ENCODE data around the gene CLN6.

CLN6 gene

DNA sequence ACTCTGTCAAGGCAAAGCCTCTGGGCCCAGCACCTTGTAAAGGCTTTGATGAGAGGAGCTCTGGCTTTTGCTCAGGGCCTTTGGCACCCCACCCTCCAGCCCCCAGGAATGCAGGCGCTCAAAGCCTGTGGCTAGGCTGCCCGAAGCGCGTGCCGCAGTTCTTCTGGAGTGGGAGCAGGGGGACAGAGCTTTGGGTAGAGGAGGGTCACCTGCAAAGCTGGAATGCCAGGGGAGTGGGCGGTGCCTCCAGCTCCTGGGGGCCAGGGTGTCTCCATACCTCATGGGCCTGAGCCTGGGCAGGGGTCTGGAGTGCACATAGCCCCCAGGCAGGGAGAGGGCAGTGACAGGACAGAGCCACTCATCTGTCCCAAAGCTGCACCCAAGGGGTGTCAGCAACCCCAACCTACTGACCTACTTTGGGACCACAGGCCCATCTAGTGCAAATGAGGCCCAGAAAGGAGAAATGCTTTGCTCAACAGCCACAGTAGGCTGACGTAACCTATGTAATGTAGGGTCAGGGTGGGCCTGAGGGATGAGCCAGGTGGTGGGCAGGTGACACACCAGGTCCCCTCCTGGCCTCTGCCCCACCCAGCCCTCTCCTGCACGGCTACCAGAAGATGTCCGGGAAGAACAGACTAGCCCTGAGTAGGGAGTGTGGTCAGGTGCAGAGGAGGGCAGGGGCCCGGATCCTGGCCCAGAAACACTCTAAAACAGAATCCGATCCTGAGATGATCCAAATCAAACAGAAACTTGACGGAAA is 22.2 kb downstream of the CLN6 start:
- H3K4me1 ChIP-seq (ENCODE audit: control insufficient read depth in 1 of 2, insufficient read depth in 2 of 2, low read length in 2 of 2), result peaks cover 0 to 3% of the 10 kb centered on the region in 2 experiments
- H2AK5ac ChIP-seq (ENCODE audit: low read length), result no peak overlapping the region
- H3K4me2 ChIP-seq (ENCODE audit: low read length), result no peak overlapping the region
- no peak overlapping the region for H3K4me3 ChIP-seq (ENCODE audit: low read depth, low read length)
- H3K9ac ChIP-seq (ENCODE audit: low read length), result no peak overlapping the region
- no peak overlapping the region for H4K8ac ChIP-seq (ENCODE audit: low read depth, low read length)
- H3K23ac ChIP-seq (ENCODE audit: low read length), result no peak overlapping the region
- no peak overlapping the region for H4K91ac ChIP-seq (ENCODE audit: low read depth, low read length)
- H4K12ac ChIP-seq (ENCODE audit: low read depth, low read length), result no peak overlapping the region
- H3K27ac ChIP-seq (ENCODE audit: low read depth, low read length), result no peak overlapping the region
- H3K4ac ChIP-seq (ENCODE audit: low read depth, low read length), result no peak overlapping the region
- H3K79me1 ChIP-seq (ENCODE audit: low read length), result no peaks in the 10 kb centered on the region
- H2BK12ac ChIP-seq (ENCODE audit: low read length), result no peak overlapping the region
- H2AFZ ChIP-seq (ENCODE audit: insufficient read depth, low read length, poor library complexity), result no peak overlapping the region
- no peak overlapping the region for H2BK5ac ChIP-seq (ENCODE audit: low read depth, low read length, poor library complexity)
- H3K36me3 ChIP-seq (ENCODE audit: control insufficient read depth in 1 of 2, insufficient read depth in 2 of 2, low read length in 2 of 2), result peaks cover 12 to 16% of the 10 kb centered on the region in 2 experiments
- H3K27me3 ChIP-seq (ENCODE audit: insufficient read depth, low read length), result no peaks in the 10 kb centered on the region
- no peaks in the 10 kb centered on the region for H3K79me2 ChIP-seq (ENCODE audit: control insufficient read depth, insufficient read depth, low read length, poor library complexity)
- no CpG with 5 or more reads among the region's 12 CpGs for WGBS (ENCODE audit: extremely low coverage, insufficient coverage, insufficient read length)
- no peak overlapping the region for H3K14ac ChIP-seq (ENCODE audit: low read length)
- no peak overlapping the region for H2BK120ac ChIP-seq (ENCODE audit: insufficient read depth, low read length, poor library complexity)
- no peak overlapping the region for H3K18ac ChIP-seq (ENCODE audit: low read length)
- DNase-seq, result no peak
- no peaks in the 10 kb centered on the region for H3K9me3 ChIP-seq (ENCODE audit: insufficient read depth, low read depth, low read length)

DNA sequence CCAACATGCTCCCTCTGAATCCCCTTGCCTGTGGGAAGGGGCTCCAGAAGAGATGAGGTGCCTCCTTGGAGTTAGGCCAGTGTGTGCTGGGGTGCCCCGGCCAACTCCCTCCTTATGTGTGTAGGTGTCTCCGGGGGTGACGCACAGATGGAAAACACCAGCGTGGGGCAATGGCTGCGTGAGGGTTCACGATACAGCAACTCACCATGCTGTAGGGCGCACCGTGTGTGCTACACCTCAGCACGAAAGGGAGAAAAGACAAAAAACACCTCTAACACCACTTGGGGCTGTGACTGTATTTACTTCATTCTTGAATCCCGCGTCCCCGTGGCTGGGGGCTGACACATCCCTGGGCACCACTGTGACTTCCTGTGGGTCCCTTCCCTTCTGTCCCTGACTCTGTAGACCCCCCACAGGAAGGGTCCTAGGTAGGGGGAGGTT is 22.8 kb downstream of the CLN6 start:
- H3K36me3 ChIP-seq (ENCODE audit: control insufficient read depth in 1 of 2, insufficient read depth in 2 of 2, low read length in 2 of 2), result peaks cover 12 to 13% of the 10 kb centered on the region in 2 experiments
- no peak overlapping the region for H3K18ac ChIP-seq (ENCODE audit: low read length)
- no CpG with 5 or more reads among the region's 12 CpGs for WGBS (ENCODE audit: extremely low coverage, insufficient coverage, insufficient read length)
- no peak overlapping the region for H3K23ac ChIP-seq (ENCODE audit: low read length)
- H2AFZ ChIP-seq (ENCODE audit: insufficient read depth, low read length, poor library complexity), result no peak overlapping the region
- no peak overlapping the region for H3K4me2 ChIP-seq (ENCODE audit: low read length)
- no peak overlapping the region for H4K91ac ChIP-seq (ENCODE audit: low read depth, low read length)
- H3K4me1 ChIP-seq (ENCODE audit: control insufficient read depth in 1 of 2, insufficient read depth in 2 of 2, low read length in 2 of 2), result peaks cover 0 to 3% of the 10 kb centered on the region in 2 experiments
- no peak overlapping the region for H2BK12ac ChIP-seq (ENCODE audit: low read length)
- no peak overlapping the region for H3K14ac ChIP-seq (ENCODE audit: low read length)
- H3K4me3 ChIP-seq (ENCODE audit: low read depth, low read length), result no peak overlapping the region
- no peak overlapping the region for H3K9ac ChIP-seq (ENCODE audit: low read length)
- H3K79me2 ChIP-seq (ENCODE audit: control insufficient read depth, insufficient read depth, low read length, poor library complexity), result no peaks in the 10 kb centered on the region
- DNase-seq, result no peak
- no peaks in the 10 kb centered on the region for H3K79me1 ChIP-seq (ENCODE audit: low read length)
- no peak overlapping the region for H3K27ac ChIP-seq (ENCODE audit: low read depth, low read length)
- H4K8ac ChIP-seq (ENCODE audit: low read depth, low read length), result no peak overlapping the region
- H2BK120ac ChIP-seq (ENCODE audit: insufficient read depth, low read length, poor library complexity), result no peak overlapping the region
- no peaks in the 10 kb centered on the region for H3K27me3 ChIP-seq (ENCODE audit: insufficient read depth, low read length)
- no peak overlapping the region for H4K12ac ChIP-seq (ENCODE audit: low read depth, low read length)
- no peak overlapping the region for H2AK5ac ChIP-seq (ENCODE audit: low read length)
- H3K9me3 ChIP-seq (ENCODE audit: insufficient read depth, low read depth, low read length), result no peaks in the 10 kb centered on the region
- no peak overlapping the region for H2BK5ac ChIP-seq (ENCODE audit: low read depth, low read length, poor library complexity)
- no peak overlapping the region for H3K4ac ChIP-seq (ENCODE audit: low read depth, low read length)

DNA sequence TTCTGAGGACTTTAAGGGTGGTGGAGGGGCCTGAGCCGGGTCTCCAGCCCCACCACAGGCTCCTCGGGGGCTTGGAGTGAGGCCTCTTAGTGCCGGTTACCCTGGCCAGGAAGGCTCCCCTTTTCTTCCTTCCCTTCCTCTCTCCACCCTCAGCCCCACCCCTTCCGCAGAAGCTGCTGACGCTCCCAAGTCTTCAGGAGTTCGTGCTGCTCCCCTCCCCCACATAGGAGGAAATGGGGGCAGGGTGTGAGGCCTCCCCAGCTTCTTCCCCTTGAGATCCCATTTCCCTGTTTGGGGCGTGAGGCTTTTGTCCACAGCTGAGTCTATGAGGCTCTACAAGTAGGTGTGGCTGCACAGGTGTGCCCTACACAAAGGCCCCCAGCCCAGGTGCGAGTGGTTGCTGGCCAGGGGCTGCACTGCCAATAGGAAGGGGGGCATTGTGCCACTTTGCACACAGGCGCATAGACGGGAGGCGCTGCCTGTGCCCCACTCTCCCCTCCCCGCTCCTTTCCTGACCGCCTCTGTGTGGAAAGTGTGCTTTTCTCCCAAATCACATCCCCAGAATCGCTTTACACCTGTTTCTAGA is 23.5 kb downstream of the CLN6 start:
- Histone ChIP-seq H2BK12ac (ENCODE audit: low read length) (no peak overlapping the region), H3K14ac (ENCODE audit: low read length) (no peak overlapping the region), H3K4me1 (ENCODE audit: control insufficient read depth in 1 of 2, insufficient read depth in 2 of 2, low read length in 2 of 2) (peaks cover 0 to 3% of the 10 kb centered on the region in 2 experiments), H3K4ac (ENCODE audit: low read depth, low read length) (no peak overlapping the region), H3K23ac (ENCODE audit: low read length) (no peak overlapping the region), H3K79me2 (ENCODE audit: control insufficient read depth, insufficient read depth, low read length, poor library complexity) (no peaks in the 10 kb centered on the region), H3K27me3 (ENCODE audit: insufficient read depth, low read length) (no peaks in the 10 kb centered on the region), H2BK5ac (ENCODE audit: low read depth, low read length, poor library complexity) (no peak overlapping the region), H3K18ac (ENCODE audit: low read length) (no peak overlapping the region), H2AFZ (ENCODE audit: insufficient read depth, low read length, poor library complexity) (no peak overlapping the region), H4K12ac (ENCODE audit: low read depth, low read length) (no peak overlapping the region), H3K79me1 (ENCODE audit: low read length) (no peaks in the 10 kb centered on the region), H3K4me2 (ENCODE audit: low read length) (no peak overlapping the region), H3K4me3 (ENCODE audit: low read depth, low read length) (no peak overlapping the region), H3K36me3 (ENCODE audit: control insufficient read depth in 1 of 2, insufficient read depth in 2 of 2, low read length in 2 of 2) (peaks cover 9 to 12% of the 10 kb centered on the region in 2 experiments), H3K9me3 (ENCODE audit: insufficient read depth, low read depth, low read length) (no peaks in the 10 kb centered on the region), H2AK5ac (ENCODE audit: low read length) (no peak overlapping the region), H3K27ac (ENCODE audit: low read depth, low read length) (no peak overlapping the region), H4K8ac (ENCODE audit: low read depth, low read length) (no peak overlapping the region), H3K9ac (ENCODE audit: low read length) (no peak overlapping the region), H2BK120ac (ENCODE audit: insufficient read depth, low read length, poor library complexity) (no peak overlapping the region), H4K91ac (ENCODE audit: low read depth, low read length) (no peak overlapping the region)
- DNase-seq, result no peak
- WGBS (ENCODE audit: extremely low coverage, insufficient coverage, insufficient read length), result no CpG with 5 or more reads among the region's 14 CpGs

DNA sequence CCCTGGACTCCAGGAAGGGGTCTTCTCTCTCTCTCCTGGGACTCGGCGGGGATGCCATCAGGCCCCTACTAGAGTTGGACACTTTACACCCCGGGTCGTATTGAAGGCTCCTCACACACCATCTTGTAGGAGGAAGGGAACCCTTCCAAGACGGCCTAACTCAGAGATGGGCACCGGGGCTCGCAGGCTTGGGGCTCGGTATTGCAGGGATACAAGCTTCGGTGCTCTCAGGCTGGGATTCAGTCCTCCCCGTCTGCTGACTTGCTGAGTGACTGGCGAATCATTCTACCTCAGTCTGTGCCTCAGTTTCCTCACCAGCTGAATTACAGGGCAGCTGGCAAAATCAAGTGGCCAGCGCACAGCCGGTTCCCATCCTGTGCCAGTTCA is 24.0 kb downstream of the CLN6 start:
- Histone ChIP-seq H3K36me3 (ENCODE audit: control insufficient read depth in 1 of 2, insufficient read depth in 2 of 2, low read length in 2 of 2) (peaks cover 9 to 12% of the 10 kb centered on the region in 2 experiments), H4K12ac (ENCODE audit: low read depth, low read length) (no peak overlapping the region), H2BK5ac (ENCODE audit: low read depth, low read length, poor library complexity) (no peak overlapping the region), H2AK5ac (ENCODE audit: low read length) (no peak overlapping the region), H3K4ac (ENCODE audit: low read depth, low read length) (no peak overlapping the region), H3K14ac (ENCODE audit: low read length) (no peak overlapping the region), H3K79me2 (ENCODE audit: control insufficient read depth, insufficient read depth, low read length, poor library complexity) (no peaks in the 10 kb centered on the region), H3K4me3 (ENCODE audit: low read depth, low read length) (no peak overlapping the region), H3K9ac (ENCODE audit: low read length) (no peak overlapping the region), H3K79me1 (ENCODE audit: low read length) (no peaks in the 10 kb centered on the region), H3K18ac (ENCODE audit: low read length) (no peak overlapping the region), H4K8ac (ENCODE audit: low read depth, low read length) (no peak overlapping the region), H4K91ac (ENCODE audit: low read depth, low read length) (no peak overlapping the region), H3K27ac (ENCODE audit: low read depth, low read length) (no peak overlapping the region), H2BK120ac (ENCODE audit: insufficient read depth, low read length, poor library complexity) (no peak overlapping the region), H2AFZ (ENCODE audit: insufficient read depth, low read length, poor library complexity) (no peak overlapping the region), H2BK12ac (ENCODE audit: low read length) (no peak overlapping the region), H3K4me1 (ENCODE audit: control insufficient read depth in 1 of 2, insufficient read depth in 2 of 2, low read length in 2 of 2) (peaks cover 0 to 7% of the 10 kb centered on the region in 2 experiments), H3K9me3 (ENCODE audit: insufficient read depth, low read depth, low read length) (no peaks in the 10 kb centered on the region), H3K23ac (ENCODE audit: low read length) (no peak overlapping the region), H3K4me2 (ENCODE audit: low read length) (no peak overlapping the region), H3K27me3 (ENCODE audit: insufficient read depth, low read length) (no peaks in the 10 kb centered on the region)
- WGBS (ENCODE audit: extremely low coverage, insufficient coverage, insufficient read length), result no CpG with 5 or more reads among the region's 13 CpGs
- DNase-seq, result no peak
